Left renal pelvis (tissue), 4 donors: ENCODE data around the gene FIBCD1. TPM values are rescaled to one million over a fixed set of nuclear protein-coding genes. Genes with fewer than 3 reads are reported as not detected.

ENCODE experiments used
- DNase-seq, 4 donors: peaks; one replicate each; pipeline ENCODE4 v3.0.0-alpha.2; 2013; ENCODE audit warnings: low read depth in 4 of 4, low spot score in 3 of 4
- polyA plus RNA-seq, 4 donors: library from polyadenylated mRNA; unstranded; fragments of 120-200 nt; gene quantifications; one replicate each; pipeline ENCODE4 v1.2.1, GENCODE V29; 2013; ENCODE audit not compliant: insufficient read length in 4 of 4

FIBCD1 gene
- polyA plus RNA-seq, 4 donors, result 0.19 to 0.43 (median 0.36) TPM; not detected in 1

DNA sequence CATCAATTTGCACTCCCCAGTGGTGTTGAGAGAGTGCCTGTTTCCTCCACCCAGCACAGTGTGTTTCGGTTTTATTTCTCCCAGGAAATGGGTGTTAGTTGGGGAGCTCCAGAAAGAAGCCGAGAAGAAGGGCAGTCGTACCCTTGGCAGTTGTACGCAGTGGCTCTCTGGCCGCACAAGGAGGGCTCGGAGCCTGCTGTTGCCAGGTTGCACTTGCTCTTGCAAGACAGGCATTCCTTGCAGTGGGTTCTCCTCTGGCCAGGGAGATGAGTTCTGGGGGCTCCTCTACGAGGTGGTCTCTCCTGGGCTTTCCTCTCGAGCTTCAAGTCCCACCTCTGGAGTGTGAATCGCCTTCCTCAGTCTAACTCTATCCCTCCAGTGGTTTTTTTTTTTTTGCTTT, 71.5 kb downstream of the FIBCD1 start:
- DNase-seq, result no peak

DNA sequence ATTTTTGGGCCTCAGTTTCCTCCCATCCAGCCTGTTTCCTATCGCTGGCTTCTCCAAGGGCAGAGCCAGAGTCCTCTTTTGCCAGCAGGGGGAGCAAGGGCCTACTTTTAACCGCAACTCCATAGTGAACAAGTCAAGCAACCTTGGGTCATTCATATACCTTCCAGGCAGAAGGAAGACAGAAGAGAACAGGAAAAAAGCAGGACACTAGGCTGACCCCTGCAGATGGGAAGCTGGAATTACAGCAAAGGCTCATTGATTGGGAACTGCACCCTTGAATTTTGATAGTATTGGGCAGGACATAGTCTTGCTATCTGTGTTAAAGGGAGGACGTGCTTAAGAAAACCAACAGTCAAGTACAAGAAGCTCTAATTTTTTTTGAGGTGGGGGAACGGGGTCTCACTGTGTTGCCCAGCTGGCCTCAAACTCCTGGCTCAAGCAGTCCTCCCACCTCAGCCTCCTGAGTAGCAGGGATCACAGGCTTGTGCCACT, 72.5 kb downstream of the FIBCD1 start:
- DNase-seq, result peak in 2 of 4 donors; percentile 60 to 73

DNA sequence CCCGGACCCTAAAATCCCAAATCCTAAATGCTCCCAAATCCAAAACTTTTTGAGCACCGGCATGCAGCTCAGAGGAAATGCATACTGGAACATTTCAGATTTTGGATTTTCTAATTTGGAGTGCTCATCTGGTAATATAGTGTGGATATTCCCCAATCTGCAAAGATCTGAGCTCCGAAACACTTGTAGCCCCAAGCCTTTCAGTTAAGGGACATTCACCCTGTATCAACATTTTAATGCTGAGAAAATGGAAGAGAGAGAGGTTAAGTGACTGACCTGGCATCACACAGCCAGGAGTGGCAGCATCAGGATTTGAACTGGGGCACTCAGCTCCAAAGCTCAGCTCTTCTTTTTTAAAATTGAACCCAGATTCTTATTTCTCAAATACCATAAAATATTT, 73.1 kb downstream of the FIBCD1 start:
- no peak for DNase-seq

DNA sequence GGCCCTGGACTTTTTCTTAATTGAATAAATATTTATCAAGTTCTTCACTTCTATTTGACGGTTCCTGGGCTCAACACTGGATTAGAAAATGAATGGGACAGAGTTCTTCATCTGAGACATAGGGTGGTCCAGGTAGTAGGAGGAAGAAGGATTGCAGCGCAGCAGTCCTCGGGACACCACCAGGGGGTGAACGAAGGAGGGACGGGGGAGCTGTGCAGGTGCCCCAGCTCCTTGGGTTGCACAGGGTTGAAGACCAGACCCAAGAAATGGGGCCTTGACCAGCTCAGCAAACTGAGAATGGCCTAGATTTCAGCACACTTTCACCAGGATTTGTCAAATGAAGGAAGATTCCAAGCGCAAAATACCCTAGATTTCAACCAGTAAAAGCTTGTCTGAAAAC, 74.5 kb downstream of the FIBCD1 start:
- no peak for DNase-seq

- no peak for DNase-seq
Observed at GRCh38 chr9:130862747-130863146, 76.3 kb downstream of the FIBCD1 start.

GRCh38 chr9:130862217-130862616, 76.8 kb downstream of the FIBCD1 start:
- DNase-seq, result no peak

DNA sequence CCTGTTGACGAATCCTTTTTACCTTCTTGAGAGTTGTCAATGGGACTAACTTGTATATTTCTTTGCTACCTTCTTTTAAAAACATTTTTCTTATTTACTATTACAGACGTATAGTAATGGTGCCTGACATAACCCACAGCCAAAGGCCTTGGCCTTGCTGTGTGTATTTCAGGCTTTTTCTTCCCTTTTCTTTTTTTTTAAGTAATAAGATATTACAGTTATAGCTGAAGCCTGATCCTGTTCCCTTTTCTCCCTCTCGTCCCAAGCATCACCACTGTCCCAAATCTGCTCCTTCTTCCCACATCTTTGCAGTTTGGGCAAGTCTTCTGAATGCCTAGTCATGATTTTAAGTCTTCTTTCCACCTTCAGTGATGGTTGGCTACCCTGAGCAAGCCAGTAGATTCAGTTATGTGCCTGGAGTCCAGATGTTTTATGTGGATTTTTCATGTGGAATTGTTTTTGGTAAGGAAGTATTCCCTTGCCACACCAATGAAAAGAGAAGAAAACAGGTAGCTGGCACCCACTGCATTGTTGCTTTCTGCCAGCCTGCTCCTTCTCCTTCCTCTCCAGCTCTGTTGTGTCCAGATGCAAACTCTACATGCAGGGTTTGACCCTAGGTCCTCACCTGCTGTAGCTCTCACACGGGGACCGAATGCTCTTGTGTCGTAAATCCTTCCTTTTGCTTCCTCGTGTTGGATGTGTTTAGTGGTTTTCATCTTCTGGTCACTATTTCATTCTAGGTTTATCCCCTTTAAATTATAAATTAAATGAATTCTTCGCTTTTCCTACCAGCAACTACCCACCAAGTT, 77.5 kb downstream of the FIBCD1 start:
- DNase-seq, result no peak

DNA sequence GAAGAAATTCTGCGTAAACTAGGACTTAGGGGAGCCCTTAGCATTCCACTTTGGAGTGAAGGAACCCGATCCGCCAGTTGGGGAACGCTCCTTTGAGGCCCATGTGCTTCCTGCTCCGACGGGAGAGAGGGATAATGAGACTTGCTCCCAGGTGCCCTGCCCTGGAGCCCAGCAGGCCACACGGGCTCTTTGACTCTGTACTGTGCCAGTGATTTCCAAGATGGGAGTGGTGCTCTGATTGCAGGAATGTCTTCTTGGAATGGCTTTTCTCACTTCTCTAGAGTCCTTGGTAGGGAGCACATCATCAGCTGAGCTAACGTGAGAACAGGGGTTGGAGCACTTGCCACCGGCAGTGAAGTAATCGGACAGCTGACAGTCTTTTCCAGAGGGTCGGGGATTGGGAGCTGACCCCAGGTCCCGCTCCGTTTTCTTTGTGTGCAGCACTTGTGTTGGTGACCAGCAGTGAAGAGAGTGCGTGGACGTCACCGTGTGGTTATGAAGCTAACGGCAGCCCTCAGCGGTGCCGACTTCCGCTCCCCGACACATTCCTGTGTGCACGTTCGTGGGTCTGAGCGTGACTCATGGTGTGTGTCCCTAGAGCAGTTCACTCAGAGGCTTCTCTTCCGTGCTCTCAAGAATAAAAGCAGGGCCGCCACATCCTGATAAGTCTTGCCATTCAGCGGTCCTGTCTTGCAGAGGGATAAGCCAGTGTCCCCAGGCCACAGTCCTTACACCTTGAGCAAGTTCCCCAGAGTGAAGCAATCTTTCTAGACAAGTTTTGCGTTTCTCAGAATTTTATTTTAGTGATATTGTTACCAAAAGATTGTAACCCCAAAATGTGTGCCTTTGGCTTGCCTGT, 78.4 kb downstream of the FIBCD1 start:
- DNase-seq, result peak in 1 of 4 donors; percentile 70

GRCh38 chr9:130858739-130859705, 80.0 kb downstream of the FIBCD1 start:
- DNase-seq, result no peak

DNA sequence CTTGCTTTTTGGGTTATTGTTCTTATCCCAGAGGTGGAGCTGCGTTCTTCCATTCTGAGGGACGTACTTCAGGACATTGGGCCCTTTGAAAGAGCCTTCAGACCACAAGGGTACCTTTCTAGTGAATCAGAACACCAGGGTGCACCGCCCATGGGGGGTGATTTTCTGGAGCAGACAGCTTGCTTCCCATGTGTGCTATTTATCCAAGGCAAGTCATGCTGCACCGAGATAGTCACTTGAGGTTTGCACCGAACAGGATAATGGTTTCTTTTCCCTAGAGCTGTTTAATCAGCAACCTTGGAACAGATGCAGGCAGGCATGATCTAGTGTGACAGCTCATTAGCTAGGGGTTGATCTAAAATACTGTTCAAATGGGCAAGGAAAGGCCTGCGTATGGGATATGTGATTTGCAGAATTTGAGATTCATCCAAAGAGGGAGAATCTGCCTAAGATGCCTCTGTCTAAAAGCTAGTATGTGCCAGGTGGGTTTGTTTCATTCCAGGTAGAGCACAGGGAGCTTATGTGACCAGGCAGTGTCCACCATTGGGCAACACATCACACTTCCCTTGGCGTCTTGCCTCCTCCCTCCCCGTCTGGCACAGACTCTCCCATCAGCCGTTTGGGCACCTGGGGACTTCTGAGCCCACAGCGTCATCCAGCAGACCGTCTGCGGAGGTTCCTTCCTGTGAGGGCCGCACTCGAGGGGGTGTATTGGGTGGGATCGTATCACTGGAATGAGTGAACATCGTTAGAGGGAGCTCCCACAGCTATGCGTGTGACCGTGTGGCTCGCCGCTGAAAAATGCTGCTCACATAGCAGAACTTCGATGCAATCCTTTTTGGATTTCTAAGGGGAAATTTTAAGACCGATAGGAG, 80.9 kb downstream of the FIBCD1 start:
- no peak for DNase-seq

- no peak for DNase-seq
Observed at GRCh38 chr9:130856474-130856873, 82.6 kb downstream of the FIBCD1 start.

- no peak for DNase-seq
Observed at GRCh38 chr9:130854835-130855234, 84.2 kb downstream of the FIBCD1 start.

- no peak for DNase-seq
Observed at GRCh38 chr9:130854092-130854491, 85.0 kb downstream of the FIBCD1 start.

DNA sequence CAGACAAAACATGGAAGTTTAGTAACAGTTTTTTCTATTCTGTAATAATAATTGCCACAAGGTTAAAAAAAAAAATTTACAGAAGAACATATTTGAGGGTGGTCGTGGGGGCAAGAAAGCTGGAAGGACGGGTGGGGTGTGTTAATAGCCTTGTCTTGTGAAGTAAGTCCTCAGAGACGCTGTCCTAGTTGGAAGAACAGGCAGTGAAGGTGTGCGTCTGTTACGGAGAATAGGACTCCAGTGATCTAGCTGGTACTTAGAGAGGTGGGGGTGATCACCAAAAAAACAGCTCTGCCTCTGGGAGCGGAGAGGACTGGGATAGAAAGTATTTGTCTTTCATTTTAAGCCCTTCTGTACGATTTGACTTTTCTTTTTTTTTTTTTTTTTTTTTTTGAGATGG, 86.2 kb downstream of the FIBCD1 start:
- DNase-seq, result no peak

Other genes starting within 250 kb of the FIBCD1 start
- gene EXOSC2, start 245.5 kb downstream of the FIBCD1 start, polyA plus RNA-seq, result 10 to 100 TPM; 30.9 to 47.8 (median 41.3) TPM
- 10 to 100 TPM; 75.7 to 80.6 (median 79.0) TPM for gene ABL1, start 104.0 kb downstream of the FIBCD1 start, polyA plus RNA-seq
- gene QRFP, start 42.4 kb downstream of the FIBCD1 start, polyA plus RNA-seq, result under 1 TPM; 0.37 to 0.61 (median 0.59) TPM
- gene LAMC3, start 69.9 kb upstream of the FIBCD1 start, polyA plus RNA-seq, result 10 to 100 TPM in 3 of 4 donors, 1 to 10 TPM in 1; 1.8 to 33.9 (median 23.3) TPM
- 100 to 1,000 TPM in 3 of 4 donors, 10 to 100 TPM in 1; 21.4 to 384 (median 370) TPM for gene AIF1L, start 157.3 kb upstream of the FIBCD1 start, polyA plus RNA-seq
- 10 to 100 TPM; 34.3 to 70.6 (median 56.7) TPM for gene NUP214, start 186.3 kb upstream of the FIBCD1 start, polyA plus RNA-seq